ENCODE results near the gene MYCBP. TPM values are rescaled to one million over a fixed set of nuclear protein-coding genes. Genes with fewer than 3 reads are reported as not detected.

Gene MYCBP
- total RNA-seq, 4 donors from 2014 or later = 2.2 to 24.3 (median 16.2) TPM

DNA sequence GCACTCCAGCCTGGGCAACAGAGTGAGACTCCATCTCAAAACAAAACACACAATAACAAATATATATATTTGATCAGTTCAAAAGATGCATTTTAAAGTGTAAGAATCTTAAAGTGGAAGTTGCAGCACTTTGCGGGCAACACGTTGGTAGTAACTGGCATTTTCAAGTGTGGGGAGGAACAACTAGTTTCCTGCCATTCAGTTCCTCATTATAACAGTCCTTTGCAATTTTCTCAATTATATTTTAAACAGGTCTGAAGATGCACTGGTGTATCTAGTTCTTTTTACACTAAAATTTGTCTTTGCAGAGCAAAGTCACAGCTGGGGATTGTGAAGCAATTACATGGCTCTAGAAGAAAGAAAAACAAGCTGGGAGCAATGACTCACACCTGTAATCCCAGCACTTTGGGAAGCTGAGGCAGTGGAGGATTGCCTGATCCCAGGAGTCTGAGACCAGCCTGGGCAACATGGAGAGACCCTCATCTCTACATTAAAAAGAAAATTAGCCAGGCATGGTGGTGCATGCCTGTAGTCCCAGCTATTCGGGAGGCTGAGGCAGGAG, 38.8 kb downstream of the MYCBP start:
- no peak for DNase-seq
- no peak overlapping the region for H3K4me3 ChIP-seq
- no peaks in the 10 kb centered on the region for H3K9me3 ChIP-seq
- H3K4me1 ChIP-seq = peaks cover 0 to 4% (median 0%) of the 10 kb centered on the region in 4 donors
- TF ChIP-seq EP300 (IDR thresholded peaks at IDR 0.05; ENCODE audit: low read depth) = no peak
- TF ChIP-seq POLR2A (IDR thresholded peaks at IDR 0.05) = no peak
- TF ChIP-seq POLR2AphosphoS5 (IDR thresholded peaks at IDR 0.05) = no peak
- TF ChIP-seq, protein P1, sequence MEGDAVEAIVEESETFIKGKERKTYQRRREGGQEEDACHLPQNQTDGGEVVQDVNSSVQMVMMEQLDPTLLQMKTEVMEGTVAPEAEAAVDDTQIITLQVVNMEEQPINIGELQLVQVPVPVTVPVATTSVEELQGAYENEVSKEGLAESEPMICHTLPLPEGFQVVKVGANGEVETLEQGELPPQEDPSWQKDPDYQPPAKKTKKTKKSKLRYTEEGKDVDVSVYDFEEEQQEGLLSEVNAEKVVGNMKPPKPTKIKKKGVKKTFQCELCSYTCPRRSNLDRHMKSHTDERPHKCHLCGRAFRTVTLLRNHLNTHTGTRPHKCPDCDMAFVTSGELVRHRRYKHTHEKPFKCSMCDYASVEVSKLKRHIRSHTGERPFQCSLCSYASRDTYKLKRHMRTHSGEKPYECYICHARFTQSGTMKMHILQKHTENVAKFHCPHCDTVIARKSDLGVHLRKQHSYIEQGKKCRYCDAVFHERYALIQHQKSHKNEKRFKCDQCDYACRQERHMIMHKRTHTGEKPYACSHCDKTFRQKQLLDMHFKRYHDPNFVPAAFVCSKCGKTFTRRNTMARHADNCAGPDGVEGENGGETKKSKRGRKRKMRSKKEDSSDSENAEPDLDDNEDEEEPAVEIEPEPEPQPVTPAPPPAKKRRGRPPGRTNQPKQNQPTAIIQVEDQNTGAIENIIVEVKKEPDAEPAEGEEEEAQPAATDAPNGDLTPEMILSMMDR (IDR thresholded peaks at IDR 0.05) = no peak
- H3K27ac ChIP-seq = no peak overlapping the region
- WGBS, 2 donors (ENCODE audit: low coverage in 1 of 2) = 62 to 77% methylated on average over 2 to 3 of the region's 3 CpGs
- in situ Hi-C loops (cut with MboI; ENCODE audit: low pct_ligation_motif_present in 1 of 4, low pct_unique_long_range_greater_than_20kb in 1 of 4, low sequenced_read_pairs in 3 of 4) = loop anchor here in 2 of 4 donors (10.0 to 25.0 kb wide), 2 partner anchors 797 to 810 kb away; partner anchors contain the start of gene POU3F1 (in 1 of the 2)
- H3K27me3 ChIP-seq = peaks cover 4% of the 10 kb centered on the region
- H3K36me3 ChIP-seq = peaks cover 0 to 14% (median 7%) of the 10 kb centered on the region in 4 donors
- intact Hi-C loops (cut with DNase I; ENCODE audit: low total_unique reads) = no loop called here

- Histone ChIP-seq H3K4me1 (peaks cover 0 to 6% (median 0%) of the 10 kb centered on the region in 4 donors), H3K36me3 (peaks cover 0 to 3% (median 1%) of the 10 kb centered on the region in 4 donors), H3K27me3 (peaks cover 6% of the 10 kb centered on the region), H3K27ac (no peak overlapping the region), H3K9me3 (no peaks in the 10 kb centered on the region), H3K4me3 (no peak overlapping the region)
- intact Hi-C loops (cut with DNase I; ENCODE audit: low total_unique reads) (no loop called here), in situ Hi-C loops (cut with MboI; ENCODE audit: low pct_ligation_motif_present in 1 of 4, low pct_unique_long_range_greater_than_20kb in 1 of 4, low sequenced_read_pairs in 3 of 4) (loop anchor here in 2 of 4 donors (10.0 to 25.0 kb wide), 2 partner anchors 796 to 808 kb away; partner anchors contain the start of gene POU3F1 (in 1 of the 2))
- no peak for TF ChIP-seq EP300 (IDR thresholded peaks at IDR 0.05; ENCODE audit: low read depth)
- no peak for DNase-seq
- WGBS, 2 donors (ENCODE audit: low coverage in 1 of 2) = 58 to 63% methylated on average over 3 of the region's 3 CpGs
Measured at GRCh38 chr1:38833146-38833545, 40.0 kb downstream of the MYCBP start.

DNA sequence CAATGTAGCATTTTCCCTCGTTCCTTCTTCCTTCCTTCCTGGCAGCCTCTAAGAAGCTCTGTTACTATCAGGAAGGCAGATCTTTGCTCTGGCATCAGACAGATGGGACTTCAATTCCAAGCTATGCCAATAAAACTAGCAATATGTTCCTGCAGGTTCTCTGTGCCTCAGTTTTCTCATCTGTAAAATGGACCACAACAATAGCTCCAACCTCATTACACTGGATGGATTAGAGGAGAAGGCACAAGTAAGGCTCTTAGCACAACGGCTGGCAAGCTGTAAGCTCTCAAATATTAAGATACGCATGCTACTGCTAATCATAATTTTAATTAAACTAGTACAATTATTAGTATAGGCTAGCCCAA, 40.8 kb downstream of the MYCBP start:
- in situ Hi-C loops (cut with MboI; ENCODE audit: low pct_ligation_motif_present in 1 of 4, low pct_unique_long_range_greater_than_20kb in 1 of 4, low sequenced_read_pairs in 3 of 4) (loop anchor here in 2 of 4 donors (10.0 to 25.0 kb wide), 2 partner anchors 795 to 808 kb away; partner anchors contain the start of gene POU3F1 (in 1 of the 2)), intact Hi-C loops (cut with DNase I; ENCODE audit: low total_unique reads) (no loop called here)
- no peak for DNase-seq
- Histone ChIP-seq H3K4me3 (no peak overlapping the region), H3K9me3 (no peaks in the 10 kb centered on the region), H3K27me3 (peaks cover 11% of the 10 kb centered on the region), H3K27ac (no peak overlapping the region), H3K36me3 (no peaks in the 10 kb centered on the region), H3K4me1 (peaks cover 0 to 6% (median 0%) of the 10 kb centered on the region in 4 donors)
- WGBS, 2 donors (ENCODE audit: low coverage in 1 of 2) = 73 to 90% methylated on average over 2 to 3 of the region's 3 CpGs
- TF ChIP-seq EP300 (IDR thresholded peaks at IDR 0.05; ENCODE audit: low read depth) (no peak), POLR2A (IDR thresholded peaks at IDR 0.05) (no peak)
- TF ChIP-seq, protein P1 (IDR thresholded peaks at IDR 0.05) = no peak

- no peak for DNase-seq
- in situ Hi-C loops (cut with MboI; ENCODE audit: low pct_ligation_motif_present in 1 of 4, low pct_unique_long_range_greater_than_20kb in 1 of 4, low sequenced_read_pairs in 3 of 4) (loop anchor here in 2 of 4 donors (10.0 to 25.0 kb wide), 2 partner anchors 795 to 807 kb away; partner anchors contain the start of gene POU3F1 (in 1 of the 2)), intact Hi-C loops (cut with DNase I; ENCODE audit: low total_unique reads) (no loop called here)
- H3K4me1 ChIP-seq = peaks cover 0 to 6% (median 0%) of the 10 kb centered on the region in 4 donors
- H3K4me3 ChIP-seq = no peak overlapping the region
- H3K36me3 ChIP-seq = no peaks in the 10 kb centered on the region
- TF ChIP-seq POLR2AphosphoS5 (IDR thresholded peaks at IDR 0.05) (no peak), EP300 (IDR thresholded peaks at IDR 0.05; ENCODE audit: low read depth) (no peak), POLR2A (IDR thresholded peaks at IDR 0.05) (no peak)
- TF ChIP-seq, protein P1 (IDR thresholded peaks at IDR 0.05) = no peak
- 64 to 75% methylated on average over 2 to 6 of the region's 6 CpGs for WGBS, 2 donors (ENCODE audit: low coverage in 1 of 2)
- H3K27me3 ChIP-seq = peaks cover 11% of the 10 kb centered on the region
- no peaks in the 10 kb centered on the region for H3K9me3 ChIP-seq
- no peak overlapping the region for H3K27ac ChIP-seq
Measured at GRCh38 chr1:38831731-38832369, 41.3 kb downstream of the MYCBP start.

Data from transverse colon (tissue), 4 donors.